Bronchial epithelial cell (primary cell): ENCODE data around the gene SERINC5. TPM values are rescaled to one million over a fixed set of nuclear protein-coding genes. Genes with fewer than 3 reads are reported as not detected.

Source experiments
- DNase-seq: peaks from one replicate; pipeline ENCODE4 v3.0.0-alpha.2; 2010; ENCODE audit warnings: low read depth
- FAIRE-seq: peaks from 2 replicates; lab custom pipeline; 2011; peaks lifted over from hg19 to GRCh38; lab: Jason Lieb, UNC
- H3K27me3 ChIP-seq: 2 replicates; pipeline ENCODE4 v1.5.1; 2011; ENCODE audit warnings: low read length; ENCODE audit not compliant: control insufficient read depth, insufficient read depth
- H3K36me3 ChIP-seq: 2 replicates; pipeline ENCODE4 v1.5.1; 2011; ENCODE audit warnings: low read length; ENCODE audit not compliant: control insufficient read depth, insufficient read depth
- H3K4me3 ChIP-seq: 2 replicates; pipeline ENCODE4 v1.5.1; 2011; ENCODE audit warnings: mild to moderate bottlenecking, low read depth, low read length, control low read depth
- total RNA-seq: library from RNA; depleted of rRNA; stranded (reverse); fragments of >200 nt; gene quantifications from 2 replicates; pipeline ENCODE4 v1.2.1, GENCODE V29; 2014
- TF ChIP-seq, protein P1 (sequence below): IDR thresholded peaks from 2 replicates; pipeline ENCODE4 v1.5.1; 2011; ENCODE audit warnings: mild to moderate bottlenecking, moderate library complexity, low read length, control low read depth, inconsistent platforms; ENCODE audit not compliant: insufficient read depth, severe bottlenecking

Gene SERINC5
- total RNA-seq, 1 donor from 2014 or later = 33.4 TPM

GRCh38 chr5:80238778-80239679, 16.8 kb downstream of the SERINC5 start:
- TF ChIP-seq, protein P1, sequence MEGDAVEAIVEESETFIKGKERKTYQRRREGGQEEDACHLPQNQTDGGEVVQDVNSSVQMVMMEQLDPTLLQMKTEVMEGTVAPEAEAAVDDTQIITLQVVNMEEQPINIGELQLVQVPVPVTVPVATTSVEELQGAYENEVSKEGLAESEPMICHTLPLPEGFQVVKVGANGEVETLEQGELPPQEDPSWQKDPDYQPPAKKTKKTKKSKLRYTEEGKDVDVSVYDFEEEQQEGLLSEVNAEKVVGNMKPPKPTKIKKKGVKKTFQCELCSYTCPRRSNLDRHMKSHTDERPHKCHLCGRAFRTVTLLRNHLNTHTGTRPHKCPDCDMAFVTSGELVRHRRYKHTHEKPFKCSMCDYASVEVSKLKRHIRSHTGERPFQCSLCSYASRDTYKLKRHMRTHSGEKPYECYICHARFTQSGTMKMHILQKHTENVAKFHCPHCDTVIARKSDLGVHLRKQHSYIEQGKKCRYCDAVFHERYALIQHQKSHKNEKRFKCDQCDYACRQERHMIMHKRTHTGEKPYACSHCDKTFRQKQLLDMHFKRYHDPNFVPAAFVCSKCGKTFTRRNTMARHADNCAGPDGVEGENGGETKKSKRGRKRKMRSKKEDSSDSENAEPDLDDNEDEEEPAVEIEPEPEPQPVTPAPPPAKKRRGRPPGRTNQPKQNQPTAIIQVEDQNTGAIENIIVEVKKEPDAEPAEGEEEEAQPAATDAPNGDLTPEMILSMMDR = no peak
- no peak overlapping the region for H3K4me3 ChIP-seq
- no peak for DNase-seq
- peaks cover 4% of the 10 kb centered on the region for H3K36me3 ChIP-seq
- no peak for FAIRE-seq
- H3K27me3 ChIP-seq = no peaks in the 10 kb centered on the region

DNA sequence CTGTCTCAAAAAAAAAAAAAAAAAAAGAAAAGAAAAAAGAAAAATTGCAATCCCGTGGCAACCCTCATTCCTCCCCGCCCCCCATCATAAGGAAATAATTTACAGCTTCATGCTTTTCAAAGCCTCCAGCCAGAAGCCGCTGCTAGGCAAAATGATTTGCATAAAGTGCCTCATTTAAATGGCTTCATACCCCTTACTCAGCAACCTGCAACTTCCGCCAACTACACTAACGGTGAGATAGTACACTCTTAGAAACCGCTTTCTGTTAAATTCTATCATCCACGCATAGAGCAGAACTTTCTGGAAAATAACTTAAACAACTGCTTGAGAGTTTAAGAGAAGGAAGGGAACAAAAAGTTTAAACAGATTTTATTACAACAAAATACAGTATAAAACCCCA, 17.8 kb downstream of the SERINC5 start:
- DNase-seq = no peak
- no peaks in the 10 kb centered on the region for H3K27me3 ChIP-seq
- peaks cover 4% of the 10 kb centered on the region for H3K36me3 ChIP-seq
- no peak overlapping the region for H3K4me3 ChIP-seq
- no peak for FAIRE-seq
- TF ChIP-seq, protein P1 = no peak

- TF ChIP-seq, protein P1 = no peak
- peaks cover 3% of the 10 kb centered on the region for H3K36me3 ChIP-seq
- no peaks in the 10 kb centered on the region for H3K27me3 ChIP-seq
- no peak overlapping the region for H3K4me3 ChIP-seq
- DNase-seq (no peak), FAIRE-seq (no peak)
Observed at GRCh38 chr5:80237243-80237642, 18.6 kb downstream of the SERINC5 start.

DNA sequence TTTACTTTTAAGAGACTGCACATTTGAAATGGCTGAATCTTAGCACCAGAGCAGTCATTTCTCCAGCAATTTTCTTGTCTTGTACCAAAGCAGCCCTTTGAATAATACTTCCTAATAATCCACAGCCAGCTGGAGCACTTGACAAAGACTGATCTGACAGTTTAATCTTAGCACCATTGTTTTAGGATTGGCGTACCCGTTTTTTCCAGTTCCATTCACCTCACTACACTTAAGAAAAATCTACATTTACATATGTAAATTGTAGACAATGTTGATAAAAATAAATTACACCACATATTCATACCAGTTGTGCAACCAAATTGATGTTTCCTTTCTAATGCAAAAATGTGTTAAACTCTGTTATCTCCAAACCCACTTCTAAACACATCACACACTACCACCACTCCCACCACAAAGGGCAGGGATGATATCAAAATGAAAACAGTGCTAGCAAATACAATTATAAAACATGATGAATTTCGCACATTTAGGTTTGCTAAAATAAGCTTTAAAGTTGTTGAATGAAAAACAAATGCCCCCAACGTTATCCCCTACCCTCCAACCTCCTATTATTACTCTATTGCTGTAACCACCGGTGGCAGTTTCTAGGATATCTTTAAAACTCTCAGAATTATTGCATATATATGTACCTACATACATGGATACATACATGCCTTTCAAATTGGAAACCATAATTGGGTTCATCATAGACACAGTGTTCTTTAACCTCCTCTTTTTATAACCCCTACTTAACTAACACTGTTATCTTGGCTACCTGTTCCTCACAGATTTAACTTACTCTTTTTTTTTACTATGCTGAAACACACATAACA, 21.5 kb downstream of the SERINC5 start:
- Histone ChIP-seq H3K36me3 (no peaks in the 10 kb centered on the region), H3K4me3 (no peak overlapping the region), H3K27me3 (no peaks in the 10 kb centered on the region)
- FAIRE-seq = no peak
- TF ChIP-seq, protein P1 = no peak
- DNase-seq = no peak

DNA sequence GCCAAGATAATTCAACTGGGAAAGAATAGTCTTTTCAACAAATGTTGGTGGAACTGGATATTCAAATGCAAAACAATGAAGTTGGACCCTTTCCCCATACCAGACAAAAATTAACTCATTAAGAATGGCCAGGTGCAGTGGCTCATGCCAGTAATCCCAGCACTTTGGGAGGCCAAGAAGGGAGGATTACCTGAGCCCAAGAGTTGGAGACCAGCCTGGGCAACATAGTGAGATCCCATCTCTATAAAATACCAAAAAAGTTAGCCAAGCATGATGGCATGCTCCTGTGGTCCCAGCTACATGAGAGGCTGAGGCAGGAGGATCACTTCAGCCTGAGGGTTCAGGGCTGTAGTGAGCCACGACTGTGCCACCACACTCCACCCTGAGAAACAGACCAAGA, 24.2 kb downstream of the SERINC5 start:
- TF ChIP-seq, protein P1 = no peak
- Histone ChIP-seq H3K36me3 (no peaks in the 10 kb centered on the region), H3K27me3 (no peaks in the 10 kb centered on the region), H3K4me3 (no peak overlapping the region)
- FAIRE-seq = no peak
- DNase-seq = no peak
